Upper lobe of left lung (tissue), 6 donors: Measurements from ENCODE around the gene TADA1. TPM values are rescaled to one million over a fixed set of nuclear protein-coding genes. Genes with fewer than 3 reads are reported as not detected.
"Not testable (repeated sequence)": the region's sequence is repeated elsewhere in the genome, so short reads cannot be mapped to it uniquely, and the experiment has no call there.

ENCODE experiments used
- ATAC-seq, 2 donors: fragments of 200-7000 bp; cut with Tn5 transposase; one replicate each; pipeline ENCODE4 v1.9.1; 2022; ENCODE audit warnings: mild to moderate bottlenecking in 2 of 2, moderate library complexity in 2 of 2; ENCODE audit not compliant: low FRiP score in 2 of 2
- DNase-seq, 2 donors: peaks; one replicate each; pipeline ENCODE4 v3.0.0-alpha.2; 2019 to 2020
- H3K27ac ChIP-seq, 4 donors: fragments of 200-600 bp; sonication (generic); one replicate each; pipeline ENCODE4 v1.5.1; 2016 to 2019
- H3K27me3 ChIP-seq, 4 donors: fragments of 200-600 bp; sonication (generic); one replicate each; pipeline ENCODE4 v1.5.1; 2017 to 2019
- H3K36me3 ChIP-seq, 4 donors: fragments of 200-600 bp; sonication (generic); one replicate each; pipeline ENCODE4 v1.5.1; 2016 to 2019
- H3K4me1 ChIP-seq, 4 donors: fragments of 200-600 bp; sonication (generic); one replicate each; pipeline ENCODE4 v1.5.1; 2018 to 2019
- H3K4me3 ChIP-seq, 4 donors: fragments of 200-600 bp; sonication (generic); one replicate each; pipeline ENCODE4 v1.5.1; 2017 to 2019; ENCODE audit warnings: mild to moderate bottlenecking in 2 of 4, moderate library complexity in 1 of 4
- H3K9me3 ChIP-seq, 4 donors: fragments of 200-600 bp; sonication (generic); one replicate each; pipeline ENCODE4 v1.5.1; 2018 to 2019
- CTCF ChIP-seq, 6 experiments: fragments of 450-650 bp in 4 of 6; fragments of 200-600 bp in 2 of 6; sonication (generic) in 2 of 6; IDR thresholded peaks; one replicate each; pipeline ENCODE4 v1.5.1; 2016 to 2019; ENCODE audit warnings: antibody characterized with exemption in 6 of 6
- EP300 ChIP-seq, 4 donors: sonication (generic); formaldehyde crosslinking; IDR thresholded peaks; one replicate each; pipeline ENCODE4 v1.5.1; 2017; ENCODE audit warnings: antibody characterized with exemption in 4 of 4, control low read depth in 2 of 4
- POLR2A ChIP-seq, 4 donors: fragments of 450-650 bp; IDR thresholded peaks; one replicate each; pipeline ENCODE4 v1.5.1; 2016 to 2017; ENCODE audit warnings: antibody characterized with exemption in 4 of 4, mild to moderate bottlenecking in 2 of 4
- POLR2AphosphoS5 ChIP-seq, 2 donors: sonication (generic); formaldehyde crosslinking; IDR thresholded peaks; one replicate each; pipeline ENCODE4 v1.5.1; 2017; ENCODE audit warnings: antibody characterized with exemption in 2 of 2
- WGBS, 2 donors: methylation state at CpG; one replicate each; pipeline ENCODE4 v1.1.5; 2017 to 2018; 5-methylcytosine and 5-hydroxymethylcytosine counted together
- total RNA-seq, 6 donors: library from RNA; depleted of rRNA in 4 of 6; stranded (reverse); fragments of >200 nt in 4 of 6; gene quantifications; one replicate each; pipeline versions ENCODE4 v1.1.0 to v1.2.1, GENCODE V29; 2016 to 2021
- donor health status: DM: no; HTN: no; CAD: no; lungs with moderate emphysema.
- donor health status: DM: no; HTN: yes; CAD: no; lungs with severe emphysema.

Gene TADA1
- total RNA-seq, 6 donors from 2014 or later = 2.6 to 15.3 (median 8.5) TPM

DNA sequence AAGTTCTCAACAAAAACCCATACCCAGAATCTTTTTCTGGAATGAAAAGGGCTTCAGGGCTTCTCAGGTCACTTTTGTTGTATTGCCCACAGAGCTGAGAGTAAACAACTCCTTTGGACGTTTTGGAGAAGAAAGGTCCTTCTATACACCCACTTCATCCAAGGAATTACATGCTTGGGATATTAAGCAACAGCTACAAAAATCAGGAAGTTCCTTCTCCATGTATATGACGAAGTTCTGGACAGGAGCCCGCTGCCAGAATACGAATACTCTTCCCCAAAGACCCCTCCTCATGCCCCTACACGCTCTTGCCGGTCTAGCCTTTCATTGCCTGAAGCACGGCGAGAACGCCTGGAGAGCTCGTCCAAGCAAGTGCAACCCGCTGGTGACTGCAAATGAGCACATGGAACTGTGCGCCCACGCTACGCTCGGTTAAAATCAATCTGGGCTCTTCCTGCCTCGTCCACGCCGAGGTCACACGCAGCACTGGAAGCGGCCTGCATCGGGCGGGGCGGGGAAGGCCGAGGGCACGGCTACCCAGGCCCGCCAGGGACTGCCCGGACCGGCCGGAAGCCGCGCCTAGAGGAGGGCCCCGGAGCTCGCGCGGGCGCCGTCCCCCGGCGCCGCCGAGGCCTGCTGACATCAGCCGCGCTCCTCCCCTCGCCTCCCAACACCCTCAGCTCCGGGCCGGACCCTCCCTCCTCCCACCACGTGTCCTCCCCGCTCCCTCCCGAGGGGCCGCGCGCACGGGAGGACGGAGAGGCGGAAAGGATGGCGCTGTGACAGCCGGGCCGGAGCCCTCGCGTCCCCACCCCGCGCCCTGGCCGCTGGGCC, 37.1 kb downstream of the TADA1 start, which contains the start of gene POGK:
Gene POGK (plus strand): TSS at position 710 of the 834 bp plus-strand sequence. CDS start 1,482 bp downstream, outside the sequence.
- peak; percentile 95 to 97 for DNase-seq
- no peaks in the 10 kb centered on the region for H3K27me3 ChIP-seq
- 1% methylated on average over 17 to 42 of the region's 63 CpGs for WGBS, 2 donors
- H3K4me1 ChIP-seq = peaks cover 42 to 53% (median 44%) of the 10 kb centered on the region in 4 donors
- no peaks in the 10 kb centered on the region for H3K9me3 ChIP-seq
- peak; percentile 95 to 97 for ATAC-seq
- peak within 1 kb of the TSS; percentile 68 to 84 (median 78) for H3K4me3 ChIP-seq
- H3K27ac ChIP-seq = peak within 1 kb of the TSS; percentile 91 to 97 (median 94)
- peaks cover 5 to 31% (median 27%) of the 10 kb centered on the region in 4 donors for H3K36me3 ChIP-seq
- TF ChIP-seq CTCF (IDR thresholded peaks at IDR 0.05) (peak in 4 of 6 experiments; percentile 13 to 49 (median 31)), POLR2A (IDR thresholded peaks at IDR 0.05) (peak in 3 of 4 donors; percentile 71 to 89 (median 89)), EP300 (IDR thresholded peaks at IDR 0.05) (peak in 1 of 4 donors; percentile 28), POLR2AphosphoS5 (IDR thresholded peaks at IDR 0.05) (peak; percentile 83 to 93)

- peak in 1 of 2 donors; percentile 80 for DNase-seq
- H3K4me3 ChIP-seq = no peak overlapping the region
- 85% methylated on average over 4 of the region's 4 CpGs for WGBS, 2 donors
- TF ChIP-seq CTCF (IDR thresholded peaks at IDR 0.05) = no peak
- peak in 2 of 4 donors; percentile 23 to 60 for TF ChIP-seq POLR2A (IDR thresholded peaks at IDR 0.05)
- TF ChIP-seq EP300 (IDR thresholded peaks at IDR 0.05) = peak in 3 of 4 donors; percentile 67 to 96 (median 86)
- TF ChIP-seq POLR2AphosphoS5 (IDR thresholded peaks at IDR 0.05) = peak; percentile 71 to 76
- H3K36me3 ChIP-seq = peaks cover 0 to 8% (median 6%) of the 10 kb centered on the region in 4 donors
- H3K4me1 ChIP-seq = peaks cover 21 to 30% (median 26%) of the 10 kb centered on the region in 4 donors
- peak in 1 of 2 donors; percentile 90 for ATAC-seq
- no peaks in the 10 kb centered on the region for H3K27me3 ChIP-seq
- peak overlapping the region; percentile 57 to 95 (median 84) for H3K27ac ChIP-seq
- H3K9me3 ChIP-seq = no peaks in the 10 kb centered on the region
Observed at GRCh38 chr1:166836733-166837132, 39.3 kb downstream of the TADA1 start.

- WGBS, 2 donors = 56 to 89% methylated on average over 1 of the region's 1 CpG
- peaks cover 5 to 26% (median 12%) of the 10 kb centered on the region in 4 donors for H3K9me3 ChIP-seq
- not testable (repeated sequence) for H3K27ac ChIP-seq, H3K4me3 ChIP-seq, DNase-seq, H3K4me1 ChIP-seq, H3K36me3 ChIP-seq, ATAC-seq, H3K27me3 ChIP-seq
Observed at GRCh38 chr1:166829762-166830161, 46.3 kb downstream of the TADA1 start.

DNA sequence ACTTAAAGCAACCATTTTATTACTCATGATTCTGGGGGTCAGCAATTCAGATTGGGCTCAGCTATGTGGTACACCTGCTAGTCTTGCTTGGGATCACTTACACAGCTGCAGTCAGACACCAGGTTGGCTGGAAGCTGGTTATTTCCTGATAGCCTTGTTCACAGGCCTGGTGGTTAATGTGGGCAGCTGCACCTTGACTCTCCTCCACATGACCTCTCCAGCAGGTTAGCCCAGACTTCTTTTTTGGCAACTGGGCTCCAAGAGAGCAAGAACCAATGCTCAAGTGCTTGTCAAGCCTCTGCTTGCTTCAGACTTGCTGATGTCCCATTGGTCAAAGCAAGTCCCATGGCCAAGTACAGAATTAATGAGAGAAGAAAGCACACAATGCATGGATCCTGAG, 48.6 kb downstream of the TADA1 start:
- no peak for ATAC-seq
- H3K9me3 ChIP-seq = peaks cover 5 to 26% (median 12%) of the 10 kb centered on the region in 4 donors
- DNase-seq = no peak
- no peak for TF ChIP-seq POLR2A (IDR thresholded peaks at IDR 0.05)
- no peak for TF ChIP-seq EP300 (IDR thresholded peaks at IDR 0.05)
- no peak for TF ChIP-seq CTCF (IDR thresholded peaks at IDR 0.05)
- no peak for TF ChIP-seq POLR2AphosphoS5 (IDR thresholded peaks at IDR 0.05)
- H3K27ac ChIP-seq = no peak overlapping the region
- H3K36me3 ChIP-seq = no peaks in the 10 kb centered on the region
- H3K4me3 ChIP-seq = no peak overlapping the region
- H3K27me3 ChIP-seq = no peaks in the 10 kb centered on the region
- H3K4me1 ChIP-seq = no peaks in the 10 kb centered on the region

GRCh38 chr1:166822385-166822784, 53.7 kb downstream of the TADA1 start:
- 73 to 74% methylated on average over 7 of the region's 7 CpGs for WGBS, 2 donors
- H3K4me3 ChIP-seq = no peak overlapping the region
- peaks cover 0 to 7% (median 1%) of the 10 kb centered on the region in 4 donors for H3K9me3 ChIP-seq
- H3K36me3 ChIP-seq = no peaks in the 10 kb centered on the region
- H3K27ac ChIP-seq = no peak overlapping the region
- TF ChIP-seq POLR2AphosphoS5 (IDR thresholded peaks at IDR 0.05) (no peak), EP300 (IDR thresholded peaks at IDR 0.05) (no peak), POLR2A (IDR thresholded peaks at IDR 0.05) (no peak), CTCF (IDR thresholded peaks at IDR 0.05) (peak in 1 of 6 experiments; percentile 16)
- DNase-seq = no peak
- ATAC-seq = no peak
- no peaks in the 10 kb centered on the region for H3K27me3 ChIP-seq
- no peaks in the 10 kb centered on the region for H3K4me1 ChIP-seq
